K562 (cell line): ENCODE measurements around the gene RNF26. TPM values are rescaled to one million over a fixed set of nuclear protein-coding genes. Genes with fewer than 3 reads are reported as not detected.

Experiments used
- ATF3 ChIP-seq, 2 experiments: fragments of 450-650 bp in 1 of 2; sonication (generic) in 1 of 2; formaldehyde crosslinking in 1 of 2; IDR thresholded peaks in 1 of 2; conservative IDR thresholded peaks in 1 of 2; 2 replicates each; pipeline versions ENCODE4 v1.6.1 to v1.8.1; 2016 to 2023; ENCODE audit warnings: mild to moderate bottlenecking in 2 of 2, moderate library complexity in 2 of 2, inconsistent platforms in 1 of 2, missing genetic modification reagents in 1 of 2
- BCOR ChIP-seq: fragments of 450-650 bp; IDR thresholded peaks from 2 replicates; pipeline ENCODE4 v1.6.1; 2016
- CAMTA2 ChIP-seq: fragments of 250-450 bp; sonication (Bioruptor Pico); conservative IDR thresholded peaks from 2 replicates; pipeline ENCODE4 v1.5.1; 2022
- CCNT2 ChIP-seq: IDR thresholded peaks from 2 replicates; pipeline ENCODE4 v1.6.1; 2011; ENCODE audit warnings: borderline replicate concordance, low read depth, mild to moderate bottlenecking, moderate library complexity, mixed read lengths, low read length; ENCODE audit not compliant: insufficient read length; ENCODE audit errors: extremely low read depth
- CXXC5 ChIP-seq: fragments of 250-450 bp; sonication (Bioruptor Pico); IDR thresholded peaks from 2 replicates; pipeline ENCODE4 v1.8.0; 2022; ENCODE audit warnings: inconsistent platforms, mild to moderate bottlenecking, moderate library complexity
- E2F3 ChIP-seq: fragments of 250-450 bp; sonication (Bioruptor Pico); IDR thresholded peaks from 2 replicates; pipeline ENCODE4 v1.4.0; 2020; ENCODE audit warnings: mild to moderate bottlenecking
- HDAC8 ChIP-seq: fragments of 450-650 bp; IDR thresholded peaks from 2 replicates; pipeline ENCODE4 v1.6.1; 2016; ENCODE audit warnings: mild to moderate bottlenecking, missing genetic modification characterization, moderate library complexity, missing compliant biosample characterization
- HMGN3 ChIP-seq: IDR thresholded peaks from 2 replicates; pipeline ENCODE4 v1.6.1; 2011; ENCODE audit warnings: borderline replicate concordance, low read depth, mild to moderate bottlenecking, mixed read lengths, low read length; ENCODE audit not compliant: insufficient read length; ENCODE audit errors: extremely low read depth
- HNRNPH1 ChIP-seq: fragments of 200-400 bp; formaldehyde crosslinking; optimal IDR thresholded peaks from 2 replicates; pipeline ENCODE3; 2017; ENCODE audit warnings: low read depth, mild to moderate bottlenecking, low read length, moderate library complexity
- HNRNPL ChIP-seq: fragments of 200-400 bp; formaldehyde crosslinking; IDR thresholded peaks from 2 replicates; pipeline ENCODE4 v1.6.1; 2017; ENCODE audit warnings: low read depth, mild to moderate bottlenecking, low read length
- POLR2B ChIP-seq: fragments of 450-650 bp; IDR thresholded peaks from 2 replicates; pipeline ENCODE4 v1.6.1; 2018; ENCODE audit warnings: low read depth; ENCODE audit not compliant: partially characterized antibody
- RAD51 ChIP-seq: fragments of 450-650 bp; IDR thresholded peaks from 2 replicates; pipeline ENCODE4 v1.7.1; 2016; ENCODE audit warnings: low read depth, mild to moderate bottlenecking, borderline replicate concordance
- SAFB ChIP-seq: fragments of 200-400 bp; formaldehyde crosslinking; IDR thresholded peaks from 2 replicates; pipeline ENCODE4 v1.6.1; 2017; ENCODE audit warnings: low read depth, low read length, borderline replicate concordance
- SAFB2 ChIP-seq: fragments of 200-400 bp; formaldehyde crosslinking; IDR thresholded peaks from 2 replicates; pipeline ENCODE4 v1.6.1; 2018; ENCODE audit warnings: borderline replicate concordance, low read length, low read depth, moderate library complexity; ENCODE audit not compliant: severe bottlenecking
- SMARCC2 ChIP-seq: fragments of 450-650 bp; IDR thresholded peaks from 2 replicates; pipeline ENCODE4 v1.6.1; 2017; ENCODE audit warnings: antibody characterized with exemption, moderate library complexity, mild to moderate bottlenecking, low read depth
- SOX6 ChIP-seq: fragments of 450-650 bp; IDR thresholded peaks from 2 replicates; pipeline ENCODE4 v1.6.1; 2014; ENCODE audit warnings: mild to moderate bottlenecking
- TEAD1 ChIP-seq, 2 experiments: fragments of 450-650 bp in 1 of 2; sonication (generic) in 1 of 2; formaldehyde crosslinking; IDR thresholded peaks; 2 replicates each; pipeline versions ENCODE4 v1.4.0 to v1.8.0; 2020 to 2022; ENCODE audit warnings: mild to moderate bottlenecking in 2 of 2, missing genetic modification reagents in 1 of 2
- ZBTB8A ChIP-seq: fragments of 450-650 bp; IDR thresholded peaks from 2 replicates; pipeline ENCODE4 v1.6.1; 2018; ENCODE audit warnings: mild to moderate bottlenecking, moderate library complexity; ENCODE audit not compliant: partially characterized antibody
- ZC3H4 ChIP-seq: sonication (generic); formaldehyde crosslinking; IDR thresholded peaks from 2 replicates; pipeline ENCODE4 v1.9.0; 2021; ENCODE audit warnings: missing genetic modification reagents, borderline replicate concordance
- ZFP36 ChIP-seq: fragments of 150-350 bp; IDR thresholded peaks from 2 replicates; pipeline ENCODE4 v1.6.1; 2018; ENCODE audit warnings: low read length, low read depth; ENCODE audit not compliant: partially characterized antibody
- ZKSCAN3 ChIP-seq: fragments of 250-450 bp; sonication (Bioruptor Pico); IDR thresholded peaks from 2 replicates; pipeline ENCODE4 v1.4.0; 2020
- ZNF12 ChIP-seq: sonication (generic); formaldehyde crosslinking; IDR thresholded peaks from 2 replicates; pipeline ENCODE4 v1.4.0; 2020; ENCODE audit warnings: mild to moderate bottlenecking, missing genetic modification reagents
- ZNF146 ChIP-seq: IDR thresholded peaks from one replicate; pipeline ENCODE4 v1.6.1; 2018; ENCODE audit warnings: missing compliant biosample characterization; ENCODE audit not compliant: unreplicated experiment
- ZNF3 ChIP-seq: fragments of 250-450 bp; sonication (Bioruptor Pico); IDR thresholded peaks from 2 replicates; pipeline ENCODE4 v1.5.0; 2021; ENCODE audit warnings: mild to moderate bottlenecking, moderate library complexity
- ZNF699 ChIP-seq: fragments of 250-450 bp; sonication (Bioruptor Pico); IDR thresholded peaks from 2 replicates; pipeline ENCODE4 v1.8.0; 2021; ENCODE audit warnings: mild to moderate bottlenecking, moderate library complexity; ENCODE audit not compliant: insufficient replicate concordance
- ZNF766 ChIP-seq: fragments of 200-800 bp; sonication (Bioruptor generic); conservative IDR thresholded peaks from 2 replicates; pipeline ENCODE4 v1.6.1; 2016; ENCODE audit warnings: missing genetic modification characterization, missing compliant biosample characterization
- ZNF830 ChIP-seq: fragments of 250-450 bp; sonication (Bioruptor Pico); IDR thresholded peaks from 2 replicates; pipeline ENCODE4 v1.5.0; 2021; ENCODE audit warnings: mild to moderate bottlenecking
- ZSCAN32 ChIP-seq: fragments of 450-650 bp; formaldehyde crosslinking; IDR thresholded peaks from 2 replicates; pipeline ENCODE4 v1.4.0; 2020; ENCODE audit warnings: mild to moderate bottlenecking, moderate library complexity
- polyA plus RNA-seq, 8 experiments: library from polyadenylated mRNA; depleted of rRNA in 4 of 8; stranded (reverse) in 5 of 8; unstranded in 3 of 8; fragments of >200 nt; fragmentation: Nextera tagmentation in 2 of 8; fragmentation: Illumina TruSeq in 1 of 8; extraction: Ambion mirVana in 2 of 8; extraction: Trizol in 1 of 8; gene quantifications; 2 replicates each; pipeline versions ENCODE4 v1.2.1 to v1.2.3, GENCODE V29; 2011 to 2014; ENCODE audit warnings: inconsistent platforms in 1 of 8, missing spikeins in 1 of 8
- total RNA-seq, 7 experiments: library from RNA; depleted of rRNA in 6 of 7; stranded (reverse); fragments of >200 nt in 6 of 7; fragmentation: Illumina TruSeq in 2 of 7; extraction: Trizol in 2 of 7; gene quantifications; 2 replicates each; pipeline versions ENCODE4 v1.2.1 to v1.2.3, GENCODE V29; 2011 to 2021; ENCODE audit warnings: low replicate concordance in 1 of 7
- TF ChIP-seq, protein P1 (sequence below): IDR thresholded peaks from 3 replicates; pipeline ENCODE4 v1.6.1; 2011; ENCODE audit warnings: borderline replicate concordance, mild to moderate bottlenecking; ENCODE audit not compliant: insufficient read length, insufficient read depth

The RNF26 gene
- total and polyA plus RNA-seq, 9 of the 15 experiments (the other 6 are each of a cell fraction or from before 2014, with no cell fraction given) = 5.3 to 53.6 (median 12.7) TPM

DNA sequence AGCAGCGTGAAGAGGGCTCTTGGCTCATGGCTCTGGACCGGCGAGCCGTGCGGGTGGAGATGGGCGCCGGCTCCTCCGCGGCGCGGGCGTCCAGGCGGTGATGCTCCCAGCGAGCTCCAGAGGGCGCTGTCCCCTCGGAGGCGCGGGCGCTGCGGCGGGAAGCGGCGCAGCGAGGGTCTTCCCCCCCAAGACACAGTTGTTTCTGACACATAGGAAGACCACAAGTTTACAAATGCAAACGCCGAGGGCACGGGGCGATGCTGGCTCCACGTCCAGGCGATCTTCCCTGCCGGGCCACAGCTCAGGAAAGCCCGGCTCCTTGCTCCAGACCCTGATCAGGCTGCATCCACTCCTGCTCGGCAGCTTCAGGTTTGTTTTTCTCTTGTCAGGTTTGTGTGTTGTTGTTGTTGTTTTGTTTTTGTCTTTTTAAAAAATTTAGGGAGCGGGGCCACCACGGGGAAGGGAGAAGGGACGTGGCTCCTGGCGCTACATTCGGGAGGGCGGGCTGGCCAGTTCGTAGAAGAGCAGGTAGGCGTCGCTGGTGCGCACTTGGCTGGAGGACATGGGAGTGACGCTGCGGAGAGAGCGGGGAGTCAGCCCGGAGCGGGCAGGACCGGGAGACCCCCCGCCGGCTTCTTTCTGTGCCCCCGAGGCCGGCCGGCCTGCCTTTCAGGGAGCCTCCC is 22.2 kb downstream of the RNF26 start (continued):
- TF ChIP-seq ZSCAN32 (CRISPR knock-in tag) (no peak), ZNF3 (CRISPR knock-in tag) (no peak), ZNF699 (no peak), ZBTB8A (no peak), E2F3 (CRISPR knock-in tag) (peak; percentile 64; the same call in 1 of the 2 replicates), ZNF830 (CRISPR knock-in tag) (no peak), HDAC8 (tag) (no peak), SAFB (no peak), ZNF146 (no peak), CAMTA2 (CRISPR knock-in tag) (no peak), ZNF766 (no peak), SMARCC2 (no peak), CCNT2 (peak; percentile 46), ATF3 (IDR thresholded peaks at IDR 0.05) (no peak), ATF3 (CRISPR knock-in tag; conservative IDR thresholded peaks at IDR 0.05) (no peak), SAFB2 (no peak), ZC3H4 (CRISPR knock-in tag) (no peak), HMGN3 (peak; percentile 10), HNRNPL (no peak), ZNF12 (CRISPR knock-in tag) (no peak), POLR2B (no peak), HNRNPH1 (no peak), TEAD1 (CRISPR knock-in tag; IDR thresholded peaks at IDR 0.05) (peak in 1 of 2 experiments; percentile 49; a peak in 1 of 4 replicates), RAD51 (no peak), SOX6 (peak; percentile 39; the same call in 1 of the 2 replicates), ZFP36 (no peak), ZKSCAN3 (CRISPR knock-in tag) (no peak), CXXC5 (CRISPR knock-in tag) (peak; percentile 73), BCOR (0 out of 2 replicates have a peak, but pooled peaks have one; percentile 47)
- TF ChIP-seq, protein P1, sequence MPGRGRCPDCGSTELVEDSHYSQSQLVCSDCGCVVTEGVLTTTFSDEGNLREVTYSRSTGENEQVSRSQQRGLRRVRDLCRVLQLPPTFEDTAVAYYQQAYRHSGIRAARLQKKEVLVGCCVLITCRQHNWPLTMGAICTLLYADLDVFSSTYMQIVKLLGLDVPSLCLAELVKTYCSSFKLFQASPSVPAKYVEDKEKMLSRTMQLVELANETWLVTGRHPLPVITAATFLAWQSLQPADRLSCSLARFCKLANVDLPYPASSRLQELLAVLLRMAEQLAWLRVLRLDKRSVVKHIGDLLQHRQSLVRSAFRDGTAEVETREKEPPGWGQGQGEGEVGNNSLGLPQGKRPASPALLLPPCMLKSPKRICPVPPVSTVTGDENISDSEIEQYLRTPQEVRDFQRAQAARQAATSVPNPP = no peak
